SK-N-SH treated with all-trans-retinoic acid at 6 μM for 48 hours (cell line): ENCODE results near the gene RNF112.

Source experiments
- OSR1 ChIP-seq: fragments of 250-450 bp; sonication (Bioruptor Pico); IDR thresholded peaks from 2 replicates; pipeline ENCODE4 v1.8.0; 2022; ENCODE audit warnings: moderate library complexity, mild to moderate bottlenecking, inconsistent platforms
- PATZ1 ChIP-seq: fragments of 250-450 bp; sonication (Bioruptor Pico); IDR thresholded peaks from 2 replicates; pipeline ENCODE4 v1.8.0; 2020; ENCODE audit warnings: mild to moderate bottlenecking, moderate library complexity, borderline replicate concordance
- POU6F1 ChIP-seq: fragments of 250-450 bp; sonication (Bioruptor Pico); IDR thresholded peaks from 2 replicates; pipeline ENCODE4 v1.8.0; 2021; ENCODE audit warnings: low read depth, mild to moderate bottlenecking, moderate library complexity, borderline replicate concordance
- TCF4 ChIP-seq: fragments of 250-450 bp; sonication (Bioruptor Pico); IDR thresholded peaks from 2 replicates; pipeline ENCODE4 v1.8.0; 2021; ENCODE audit warnings: mild to moderate bottlenecking, moderate library complexity, borderline replicate concordance
- ZC3H10 ChIP-seq: fragments of 250-450 bp; sonication (Bioruptor Pico); IDR thresholded peaks from 2 replicates; pipeline ENCODE4 v1.5.1; 2021; ENCODE audit warnings: mild to moderate bottlenecking, moderate library complexity
- ZFP3 ChIP-seq: fragments of 250-450 bp; sonication (Bioruptor Pico); IDR thresholded peaks from 2 replicates; pipeline ENCODE4 v1.5.0; 2020; ENCODE audit warnings: mild to moderate bottlenecking, moderate library complexity
- ZFP30 ChIP-seq: fragments of 450-650 bp; formaldehyde crosslinking; IDR thresholded peaks from 2 replicates; pipeline ENCODE4 v1.5.0; 2022; ENCODE audit warnings: mild to moderate bottlenecking, moderate library complexity
- ZNF565 ChIP-seq: fragments of 450-650 bp; formaldehyde crosslinking; conservative IDR thresholded peaks from 2 replicates; pipeline ENCODE4 v1.5.0; 2020; ENCODE audit warnings: low read depth, mild to moderate bottlenecking, moderate library complexity
- ZNF70 ChIP-seq: fragments of 450-650 bp; formaldehyde crosslinking; IDR thresholded peaks from 2 replicates; pipeline ENCODE4 v1.5.0; 2020; ENCODE audit warnings: mild to moderate bottlenecking, moderate library complexity

DNA sequence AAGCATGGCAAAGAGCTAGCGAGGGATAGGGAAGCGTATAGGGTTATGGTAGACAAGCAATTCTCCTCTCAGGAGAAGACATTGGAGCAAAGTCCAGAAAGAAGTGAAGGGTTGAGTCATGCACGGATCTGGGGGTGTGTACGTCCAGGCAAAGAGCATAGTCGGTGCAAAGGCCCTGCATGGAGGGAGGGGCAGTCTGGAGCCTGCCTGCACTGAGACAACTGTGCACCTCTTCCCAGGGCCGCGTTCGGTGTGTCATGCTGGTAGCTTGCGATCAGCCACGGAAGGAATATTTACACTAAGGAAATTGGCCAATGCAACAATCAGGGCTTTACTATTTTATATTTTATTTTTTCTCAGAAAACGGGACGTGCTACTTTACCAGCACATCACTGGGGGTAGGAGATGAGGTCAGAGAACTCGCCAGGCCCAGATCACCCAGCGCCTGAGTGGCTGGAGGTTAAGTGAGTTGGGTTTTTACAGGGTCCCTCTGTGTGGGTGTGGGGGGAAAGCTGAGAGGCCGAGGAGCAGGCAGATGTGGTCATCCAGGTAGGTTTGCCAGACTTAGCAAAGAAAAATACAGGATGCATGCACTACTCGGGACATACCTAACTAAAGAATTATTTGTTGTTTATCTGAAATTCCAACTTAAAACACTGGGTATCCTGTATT lies 41.8 kb upstream of the RNF112 start:
- TF ChIP-seq ZFP3 (CRISPR knock-in tag) (no peak), POU6F1 (no peak), ZNF565 (CRISPR knock-in tag) (no peak), ZFP30 (CRISPR knock-in tag) (no peak), OSR1 (CRISPR knock-in tag) (no peak), PATZ1 (CRISPR knock-in tag) (no peak), ZC3H10 (CRISPR knock-in tag) (no peak), TCF4 (CRISPR knock-in tag) (no peak), ZNF70 (CRISPR knock-in tag) (no peak)
